PFSK-1 (cell line): ENCODE measurements around the gene MFSD6L.

Experiments
- FOXP2 ChIP-seq: optimal IDR thresholded peaks from 2 replicates; pipeline ENCODE3; 2011; ENCODE audit warnings: borderline replicate concordance, control low read depth, inconsistent platforms; ENCODE audit not compliant: insufficient read depth; ENCODE audit errors: extremely low read length, extremely low read depth
- POLR2AphosphoS5 ChIP-seq: IDR thresholded peaks from 2 replicates; pipeline ENCODE4 v1.6.1; 2012; ENCODE audit warnings: low read depth, mild to moderate bottlenecking, control low read depth, low read length, moderate library complexity
- REST ChIP-seq, 2 experiments: IDR thresholded peaks; 2 replicates each; pipeline versions ENCODE4 v1.6.1 to v1.8.0; 2011 to 2012; ENCODE audit warnings: low read depth in 2 of 2, low read length in 2 of 2, control low read depth in 1 of 2, inconsistent platforms in 1 of 2, mild to moderate bottlenecking in 1 of 2, moderate library complexity in 1 of 2; ENCODE audit not compliant: insufficient read depth in 1 of 2
- SIN3A ChIP-seq: IDR thresholded peaks from 2 replicates; pipeline ENCODE4 v1.6.1; 2012; ENCODE audit warnings: mild to moderate bottlenecking, low read length, moderate library complexity, borderline replicate concordance; ENCODE audit not compliant: insufficient read depth
- TAF1 ChIP-seq: IDR thresholded peaks from 2 replicates; pipeline ENCODE4 v1.6.1; 2012; ENCODE audit warnings: low read length, control low read depth, borderline replicate concordance; ENCODE audit not compliant: insufficient read depth

The MFSD6L gene

DNA sequence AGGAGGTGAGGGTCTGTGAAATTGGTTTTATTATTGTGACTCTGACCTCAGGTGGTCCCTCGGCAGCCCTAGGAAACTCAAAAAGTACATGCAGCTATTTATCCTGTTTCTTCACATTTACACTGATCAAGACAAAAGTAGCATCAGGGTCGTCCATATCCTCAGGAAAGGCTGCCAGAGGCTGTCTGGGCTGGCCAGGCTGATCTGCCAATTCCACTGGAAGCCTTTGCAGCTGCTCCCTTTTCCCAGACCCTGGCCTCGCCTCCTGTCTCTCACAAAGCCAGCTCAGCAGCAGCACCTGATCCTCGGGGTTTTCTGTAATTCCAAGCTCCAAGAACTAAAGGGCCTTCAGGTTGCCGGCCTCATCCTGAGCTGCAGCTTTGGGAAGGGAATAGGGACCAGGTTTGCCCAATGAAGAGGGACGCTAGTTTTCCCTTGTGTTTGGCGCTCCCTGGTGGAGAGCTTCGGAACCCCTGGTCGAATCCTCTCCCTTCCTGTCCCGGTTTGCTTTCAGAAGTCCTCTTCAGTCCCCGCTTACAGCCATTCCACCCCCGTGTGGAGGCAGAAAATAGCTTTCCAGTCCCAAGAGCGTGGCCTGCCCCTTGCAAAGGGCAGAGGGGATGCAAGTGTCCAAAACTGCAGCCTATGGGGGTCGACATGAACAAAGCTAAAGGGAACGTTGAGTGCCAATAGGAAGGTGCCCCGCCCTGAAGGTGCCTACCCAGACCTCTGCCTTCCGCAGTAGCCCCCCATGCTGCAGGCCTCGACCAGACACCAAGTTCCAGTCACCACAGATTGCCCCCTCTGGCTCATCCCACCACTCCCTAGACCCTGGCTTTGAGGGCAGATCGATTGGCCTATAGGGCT lies 13.4 kb downstream of the MFSD6L start:
- no peak for TF ChIP-seq POLR2AphosphoS5
- TF ChIP-seq SIN3A: no peak
- no peak for TF ChIP-seq FOXP2
- no peak for TF ChIP-seq TAF1
- no peak for TF ChIP-seq REST (IDR thresholded peaks at IDR 0.05; ENCODE audit: insufficient read depth in 1 of 2, low read depth in 2 of 2, low read length in 2 of 2)

- no peak for TF ChIP-seq POLR2AphosphoS5
- TF ChIP-seq SIN3A: no peak
- TF ChIP-seq REST (IDR thresholded peaks at IDR 0.05; ENCODE audit: insufficient read depth in 1 of 2, low read depth in 2 of 2, low read length in 2 of 2): no peak
- no peak for TF ChIP-seq TAF1
Measured at GRCh38 chr17:8782176-8782575, 17.0 kb downstream of the MFSD6L start.

GRCh38 chr17:8781776-8782175 lies 17.4 kb downstream of the MFSD6L start:
- no peak for TF ChIP-seq FOXP2
- no peak for TF ChIP-seq REST (IDR thresholded peaks at IDR 0.05; ENCODE audit: insufficient read depth in 1 of 2, low read depth in 2 of 2, low read length in 2 of 2)
- no peak for TF ChIP-seq SIN3A
- no peak for TF ChIP-seq POLR2AphosphoS5
- no peak for TF ChIP-seq TAF1

DNA sequence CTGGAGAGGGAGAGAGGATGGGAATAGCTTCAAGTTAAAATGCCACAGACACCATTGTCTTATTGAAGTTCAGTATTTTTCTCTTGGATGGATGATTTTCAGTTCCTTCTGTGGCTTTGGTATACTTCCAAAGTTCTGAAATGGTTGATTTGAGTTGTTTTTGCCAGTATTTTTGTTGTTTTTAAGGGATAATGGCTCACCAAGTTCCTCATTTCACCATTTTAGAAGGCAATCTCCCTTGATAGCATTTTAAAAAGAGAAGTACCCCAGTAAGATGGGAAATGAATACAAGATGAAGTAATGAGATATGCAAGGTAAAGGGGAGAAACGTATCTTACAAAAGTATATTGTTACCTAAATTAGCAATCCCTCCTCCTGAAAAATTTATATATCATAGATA lies 22.3 kb downstream of the MFSD6L start:
- TF ChIP-seq POLR2AphosphoS5 (no peak), SIN3A (no peak), FOXP2 (no peak), TAF1 (no peak), REST (IDR thresholded peaks at IDR 0.05; ENCODE audit: insufficient read depth in 1 of 2, low read depth in 2 of 2, low read length in 2 of 2) (no peak)
